GM15510 (cell line): ENCODE results near the gene GOLIM4.

Experiments
- POLR2A ChIP-seq: IDR thresholded peaks from 3 replicates; pipeline ENCODE4 v1.6.1; 2011; ENCODE audit warnings: borderline replicate concordance; ENCODE audit not compliant: insufficient read length; ENCODE audit errors: extremely low read depth

The GOLIM4 gene

GRCh38 chr3:168048414-168049330 is 47.1 kb downstream of the GOLIM4 start:
- TF ChIP-seq POLR2A = no peak

GRCh38 chr3:168047936-168048335 is 47.8 kb downstream of the GOLIM4 start:
- TF ChIP-seq POLR2A = no peak

DNA sequence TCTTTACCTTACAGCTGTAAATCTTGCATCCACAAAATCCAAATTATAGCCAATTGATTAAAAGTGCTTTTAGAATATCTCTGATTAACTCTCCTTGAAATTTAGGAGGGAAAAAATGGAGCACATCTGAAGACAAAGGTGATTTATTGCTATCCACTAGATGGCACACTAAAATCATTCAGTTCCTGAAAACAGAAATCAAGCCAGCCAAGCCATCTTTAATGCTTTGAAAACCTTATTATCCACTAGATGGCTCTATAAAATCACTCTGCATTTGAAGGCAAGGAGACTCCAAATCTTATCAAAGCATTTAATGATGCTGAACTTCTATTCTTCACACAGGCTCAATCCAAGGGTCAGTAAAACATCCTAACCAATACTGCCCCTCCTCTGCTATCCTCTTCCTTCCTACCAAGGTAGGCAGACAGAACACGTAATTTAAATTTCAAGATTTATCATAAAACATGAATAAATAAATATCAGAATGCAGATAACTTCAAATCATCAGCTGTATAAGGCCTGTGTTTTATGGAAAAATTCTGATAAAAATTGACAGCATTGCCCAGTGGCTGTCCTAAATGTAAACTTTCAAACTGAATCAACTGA is 48.4 kb downstream of the GOLIM4 start:
- TF ChIP-seq POLR2A = no peak

- TF ChIP-seq POLR2A = no peak
These were observed 51.7 kb downstream of the GOLIM4 start for GRCh38 chr3:168044049-168044448.

- TF ChIP-seq POLR2A = no peak
These were observed 55.0 kb downstream of the GOLIM4 start for GRCh38 chr3:168040607-168041208.

DNA sequence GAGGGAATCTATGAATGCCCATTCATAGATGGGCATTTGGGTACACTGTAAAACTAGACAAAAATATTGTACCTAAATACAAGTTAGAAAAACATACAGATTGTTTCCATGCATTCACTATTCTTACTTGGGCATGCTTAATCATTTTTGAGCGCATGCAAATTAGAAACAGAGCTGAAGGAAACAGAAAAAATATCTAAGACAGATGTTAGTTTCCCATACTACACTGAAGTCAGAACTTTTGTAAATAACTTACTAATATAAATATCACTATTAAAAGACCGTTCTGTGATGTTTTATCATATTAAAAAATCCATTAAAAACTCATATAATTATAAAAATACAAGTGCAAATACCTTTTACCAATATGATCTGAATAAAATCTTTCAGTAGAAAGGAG is 58.7 kb downstream of the GOLIM4 start:
- no peak for TF ChIP-seq POLR2A

DNA sequence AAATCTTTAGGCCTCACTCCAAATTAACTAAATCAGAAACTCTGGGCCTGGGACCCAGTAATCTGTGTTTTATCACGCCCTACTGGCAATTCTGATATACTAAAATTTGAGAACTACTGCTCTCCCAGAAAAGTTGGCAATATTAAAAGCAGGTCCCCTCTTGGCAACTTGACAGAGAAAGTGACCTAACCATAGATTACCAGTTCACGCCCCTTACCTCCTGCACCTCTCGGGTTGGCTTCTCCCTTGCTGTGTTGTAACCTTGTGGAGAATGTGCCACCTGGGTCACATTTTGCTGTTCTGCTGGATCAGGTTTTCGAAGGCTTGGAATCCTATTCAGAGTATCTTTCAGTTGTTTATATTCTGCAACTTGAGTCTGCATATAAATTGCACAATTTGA is 59.1 kb downstream of the GOLIM4 start:
- no peak for TF ChIP-seq POLR2A

GRCh38 chr3:168034152-168034928 is 61.4 kb downstream of the GOLIM4 start:
- no peak for TF ChIP-seq POLR2A

DNA sequence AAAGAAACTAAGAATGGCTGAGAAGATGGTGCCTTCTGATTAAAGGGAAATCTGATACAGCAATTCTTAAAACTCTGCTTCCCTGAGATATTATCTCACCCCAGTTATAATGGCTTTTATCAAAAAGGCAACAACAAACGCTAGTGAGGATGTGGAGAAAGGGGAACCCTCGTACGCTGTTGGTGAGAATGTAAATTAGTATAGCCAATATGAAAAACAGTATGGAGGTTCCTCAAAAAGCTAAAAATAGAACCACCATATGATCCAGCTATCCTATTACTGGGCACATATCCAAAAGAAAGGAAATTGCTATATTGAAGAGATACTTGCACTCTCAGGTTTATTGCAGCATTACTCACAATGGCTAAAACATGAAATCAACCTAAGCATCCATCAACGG is 65.1 kb downstream of the GOLIM4 start:
- TF ChIP-seq POLR2A = no peak

GRCh38 chr3:168029705-168030104 is 66.0 kb downstream of the GOLIM4 start:
- no peak for TF ChIP-seq POLR2A

DNA sequence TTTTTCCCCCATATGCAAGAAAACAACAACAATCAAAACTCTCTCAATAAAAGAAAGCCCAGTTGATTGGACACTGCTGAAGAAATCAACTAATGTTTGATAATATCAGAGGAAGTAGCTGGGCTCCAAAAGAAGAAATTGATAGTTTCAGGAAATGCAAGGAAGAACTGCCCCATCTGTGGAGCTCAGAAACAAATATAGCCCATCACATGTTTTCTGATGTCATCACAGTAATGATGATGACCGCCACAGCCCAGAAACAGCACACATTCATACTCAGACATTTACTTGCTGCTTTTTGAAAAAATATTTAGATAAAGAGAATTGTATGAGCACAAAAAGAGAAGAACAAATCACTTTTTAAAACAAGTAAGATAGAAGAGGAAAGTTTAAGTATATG is 67.6 kb downstream of the GOLIM4 start:
- no peak for TF ChIP-seq POLR2A

DNA sequence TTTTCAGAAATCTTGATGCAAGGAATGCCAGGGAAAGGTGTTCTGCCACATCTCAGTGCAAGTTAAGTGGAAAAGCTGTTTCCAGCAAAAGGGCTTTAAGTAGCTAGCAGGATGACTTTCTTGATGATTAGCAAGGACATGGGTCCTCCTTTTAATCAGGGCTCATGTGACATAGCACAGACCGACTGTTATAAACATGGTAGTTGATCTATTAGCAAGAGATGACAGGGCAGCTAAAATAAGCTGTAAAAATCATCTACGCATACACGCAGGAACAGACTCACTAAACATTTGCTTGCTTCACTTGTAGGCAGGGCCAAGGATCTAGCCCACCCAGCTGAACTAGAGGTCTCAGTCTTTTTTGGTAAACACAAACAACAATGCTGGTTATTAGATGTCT is 69.0 kb downstream of the GOLIM4 start:
- no peak for TF ChIP-seq POLR2A

DNA sequence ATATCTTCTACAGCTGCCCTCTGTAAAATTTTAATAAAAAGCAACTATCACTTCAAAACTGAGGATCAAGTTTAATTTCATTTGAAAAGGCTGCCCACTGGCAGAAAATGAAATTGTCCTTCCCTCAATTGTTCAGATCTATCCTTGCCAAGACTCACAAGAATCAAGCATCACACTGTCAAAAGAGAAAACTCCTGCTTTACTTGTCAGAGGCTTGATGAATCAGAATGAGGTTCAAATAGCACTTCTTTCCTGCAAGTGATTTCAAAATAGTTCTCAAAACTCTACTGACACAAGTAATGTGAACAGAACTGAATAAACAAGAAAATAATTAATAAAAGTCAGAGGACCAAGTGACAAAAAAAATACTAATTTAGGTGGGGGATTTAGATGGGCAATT is 70.6 kb downstream of the GOLIM4 start:
- TF ChIP-seq POLR2A = no peak

DNA sequence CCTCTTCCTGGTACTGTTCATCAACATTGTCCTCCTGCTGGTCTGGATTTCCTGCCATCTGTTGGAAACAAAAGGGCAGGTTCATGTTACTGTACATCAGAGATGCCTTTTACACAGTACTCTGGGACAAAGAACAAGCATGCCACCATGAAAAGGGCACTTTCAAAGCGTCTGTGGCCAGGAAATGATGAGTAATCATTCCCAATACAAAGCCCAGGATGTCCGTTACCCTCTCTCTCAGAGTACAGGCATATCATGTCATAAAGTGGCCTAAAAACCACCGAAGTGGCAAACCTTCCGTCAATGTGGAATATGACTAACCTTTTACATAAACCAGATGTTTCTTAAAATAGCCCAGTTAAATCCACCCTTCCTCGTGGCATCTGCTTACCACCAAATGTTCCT is 71.2 kb downstream of the GOLIM4 start:
- TF ChIP-seq POLR2A = no peak

DNA sequence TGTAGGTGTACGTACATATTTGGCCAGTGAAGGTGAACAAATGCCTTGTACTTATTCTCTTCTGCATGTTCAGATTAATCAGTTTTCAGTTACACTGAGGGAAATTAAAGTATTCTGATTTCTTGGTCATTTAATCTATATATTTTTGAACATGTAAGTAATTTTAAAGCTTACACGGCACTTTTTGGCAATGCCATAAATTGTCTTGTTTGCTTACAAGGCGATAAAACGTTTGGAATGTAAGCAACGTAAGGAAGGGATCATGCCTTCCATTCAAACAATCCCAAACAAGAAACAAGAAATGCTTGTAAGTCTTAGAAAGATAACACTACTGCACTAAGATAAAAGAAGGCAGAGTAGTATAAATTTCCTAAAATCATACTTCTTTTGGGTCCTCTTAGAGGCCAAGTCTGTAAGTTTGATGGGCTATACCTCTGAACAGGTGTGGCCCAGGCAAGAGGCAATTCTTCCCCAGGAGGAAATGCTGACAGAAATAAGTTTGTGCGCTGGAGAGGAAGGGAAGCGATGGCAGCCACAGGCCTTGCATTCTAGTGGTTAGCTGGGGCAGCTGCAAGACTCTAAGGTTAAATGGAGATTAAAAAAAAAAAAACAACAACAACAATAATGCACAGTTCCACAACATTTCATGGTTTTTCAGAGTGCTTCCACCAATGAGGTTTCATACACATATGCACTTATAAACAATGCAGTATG is 73.8 kb downstream of the GOLIM4 start:
- TF ChIP-seq POLR2A = no peak

DNA sequence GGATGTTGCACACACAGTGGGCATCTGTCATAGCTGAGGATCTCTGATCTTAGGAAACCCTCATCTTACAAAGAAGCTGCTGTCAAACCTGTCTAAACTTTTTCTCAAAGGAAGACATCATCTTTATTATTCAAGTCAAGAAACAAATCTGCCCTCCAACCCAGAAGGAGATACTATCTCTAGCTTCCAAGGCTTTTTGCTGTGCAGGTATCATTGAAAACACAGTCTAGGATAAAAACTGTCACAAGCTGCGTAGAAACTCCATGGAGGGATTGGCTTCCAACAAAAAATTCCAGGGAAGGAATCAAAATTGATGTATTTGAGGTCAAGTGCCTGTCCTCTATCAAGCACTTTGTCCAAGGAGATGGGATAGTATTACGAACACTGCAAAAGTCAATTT is 89.1 kb downstream of the GOLIM4 start:
- TF ChIP-seq POLR2A = no peak
